ENCODE measurements around the gene MTOR.
"Not testable (repeated sequence)": the region's sequence is repeated elsewhere in the genome, so short reads cannot be mapped to it uniquely, and the experiment has no call there.

MTOR gene

DNA sequence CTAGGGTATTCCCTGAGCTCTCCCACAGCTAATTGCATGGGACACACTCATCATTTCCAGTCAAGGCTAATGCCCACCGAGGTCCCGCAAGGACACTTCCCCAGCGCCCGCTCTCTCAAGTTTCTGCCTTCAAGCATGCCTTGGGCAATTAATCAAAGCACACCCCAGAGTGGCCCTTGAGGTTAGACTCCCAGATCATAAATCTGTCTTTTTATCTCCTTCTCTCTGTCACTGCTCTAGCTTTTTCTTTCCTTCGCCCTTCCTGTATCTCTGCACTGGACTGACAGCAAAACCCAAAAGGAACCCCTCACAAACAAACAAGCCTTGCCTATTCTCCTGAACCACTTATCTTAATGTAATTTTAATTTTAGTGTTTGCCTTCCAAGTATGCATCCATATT is 154.8 kb downstream of the MTOR start:
- DNase-seq (ENCODE audit: low read depth) = no peak

DNA sequence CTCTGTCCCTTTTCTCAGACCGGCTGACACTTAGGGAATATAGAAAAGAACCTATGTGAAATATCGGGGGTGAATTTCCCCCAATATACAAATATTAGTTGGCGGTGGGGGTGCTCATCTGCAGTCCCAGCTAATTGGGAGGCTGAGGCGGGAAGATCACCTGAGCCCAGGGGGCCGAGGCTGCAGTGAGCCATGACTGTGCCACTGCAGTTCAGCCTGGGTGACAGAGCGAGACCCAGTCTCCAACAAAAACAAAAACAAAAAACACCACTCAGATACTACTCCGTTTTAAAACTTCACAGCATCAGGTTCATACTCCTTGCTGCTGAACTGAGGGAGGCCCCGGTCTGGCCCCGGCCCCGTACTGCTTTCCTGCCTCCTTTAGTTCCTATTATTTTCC is 156.8 kb downstream of the MTOR start:
- DNase-seq (ENCODE audit: low read depth) = no peak

DNA sequence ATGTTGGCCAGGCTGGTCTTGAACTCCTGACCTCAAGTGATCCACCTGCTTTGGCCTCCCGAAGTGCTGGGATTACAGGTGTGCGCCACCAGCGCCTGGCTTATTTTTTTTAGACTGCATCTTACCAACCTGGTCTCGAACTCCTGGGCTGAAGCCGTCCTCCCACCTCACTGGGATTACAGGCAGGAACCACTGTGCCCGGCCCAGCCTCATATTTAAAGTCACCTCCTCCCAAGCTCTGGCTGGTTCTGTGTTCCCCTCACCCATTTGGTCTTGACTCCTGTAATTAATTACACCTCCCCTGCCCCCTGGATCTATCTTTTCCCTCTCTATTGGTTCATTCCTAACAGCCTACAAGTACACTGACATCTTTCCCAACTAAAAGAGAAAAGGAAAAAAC is 161.0 kb downstream of the MTOR start:
- DNase-seq (ENCODE audit: low read depth) = no peak

DNA sequence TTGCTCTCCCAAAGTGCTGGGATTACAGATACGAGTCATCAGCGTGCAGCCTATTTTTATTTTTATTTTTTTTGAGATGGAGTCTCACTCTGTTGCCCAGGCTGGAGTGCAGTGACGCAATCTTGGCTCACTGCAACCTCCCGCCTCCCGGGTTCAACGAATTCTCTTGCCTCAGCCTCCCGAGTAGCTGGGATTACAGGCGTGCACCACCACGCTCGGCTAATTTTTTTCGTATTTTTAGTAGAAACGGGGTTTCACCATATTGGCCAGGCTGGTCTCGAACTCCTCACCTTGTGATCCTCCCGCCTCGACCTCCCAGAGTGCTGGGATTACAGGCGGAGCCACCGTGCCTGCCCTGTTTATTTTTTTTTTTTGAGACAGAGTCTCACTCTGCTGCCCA is 161.5 kb downstream of the MTOR start:
- DNase-seq (ENCODE audit: low read depth) = not testable (repeated sequence)

DNA sequence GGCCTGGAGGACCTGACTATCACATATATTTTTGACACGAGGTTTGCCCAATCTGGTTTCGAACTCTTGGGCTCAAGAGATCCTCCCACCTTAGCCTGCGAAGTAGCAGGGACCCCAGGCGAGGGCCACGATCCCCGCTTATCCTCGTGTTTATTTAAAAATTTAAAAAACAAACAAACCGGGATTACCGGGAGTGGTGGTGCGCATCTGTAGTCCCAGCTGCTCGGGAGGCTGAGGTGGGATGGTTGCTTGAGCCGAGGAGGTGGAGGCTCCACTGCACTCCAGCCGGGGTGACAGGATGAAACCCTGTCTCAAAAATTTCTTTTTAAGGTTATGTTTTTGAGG is 162.2 kb downstream of the MTOR start:
- DNase-seq (ENCODE audit: low read depth) = no peak

DNA sequence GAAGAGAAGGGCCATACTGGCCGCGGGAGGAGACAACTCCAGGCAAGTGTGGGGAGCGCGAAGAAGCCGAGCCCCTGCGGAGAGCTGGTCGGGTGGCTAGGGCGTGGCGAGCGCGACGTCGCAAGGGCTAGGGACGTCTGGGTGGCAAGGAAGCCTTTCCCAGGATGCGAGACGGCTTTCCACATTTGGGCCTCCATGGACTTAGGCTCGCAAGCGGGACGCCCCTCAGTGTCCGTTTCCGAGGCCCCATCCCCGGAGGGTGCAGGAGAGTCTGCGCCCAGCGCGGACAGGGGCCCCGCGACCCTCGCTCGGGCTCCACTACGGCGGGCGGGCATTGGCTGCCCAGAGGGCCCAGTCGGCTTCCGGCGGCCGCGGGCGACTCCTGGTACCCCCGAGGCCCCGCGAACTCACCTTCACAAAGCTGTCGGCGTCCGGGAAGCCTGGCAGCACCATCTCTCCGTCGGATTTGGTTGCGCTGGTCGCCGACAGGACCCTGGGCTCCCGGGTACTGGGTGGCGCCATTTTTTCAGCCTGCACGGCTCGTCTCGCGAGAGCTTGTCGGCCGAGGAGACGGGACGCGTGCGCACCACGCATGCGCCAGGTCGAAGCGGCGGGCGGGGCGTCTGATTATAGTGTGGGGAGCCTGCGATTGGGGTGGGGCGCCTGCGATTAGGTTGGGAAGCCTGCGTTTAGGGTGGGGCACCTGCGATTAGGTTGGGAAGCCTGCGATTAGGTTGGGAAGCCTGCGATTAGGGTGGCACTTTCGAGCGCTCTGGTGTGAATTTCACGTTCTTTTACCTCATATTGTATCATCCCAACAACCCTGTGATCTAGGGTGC is 162.8 kb downstream of the MTOR start, which contains the start of gene EXOSC10:
Gene EXOSC10, minus strand, starts transcription at position 560 of the 839 bp plus-strand sequence. Its CDS starts 38 bp downstream, at position 522.
- peak; percentile 93 for DNase-seq (ENCODE audit: low read depth)

DNA sequence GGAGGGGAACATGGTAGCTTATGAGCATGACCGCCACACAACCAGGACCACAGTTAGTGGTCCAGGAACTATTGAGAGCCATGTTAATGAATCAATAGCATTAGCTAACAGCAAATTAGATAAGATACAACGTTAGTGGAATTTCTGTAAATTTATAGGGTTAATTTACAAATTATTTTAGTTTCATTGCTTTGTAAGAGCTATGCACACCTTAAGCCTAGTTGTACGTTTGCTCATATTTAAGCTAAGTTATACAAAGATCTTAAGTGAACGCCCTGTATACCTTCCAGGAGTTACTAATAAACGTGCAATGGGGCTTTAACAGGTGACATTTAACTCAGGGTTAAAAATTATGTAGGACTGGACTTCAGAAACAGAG is 163.4 kb downstream of the MTOR start:
- no peak for DNase-seq (ENCODE audit: low read depth)

DNA sequence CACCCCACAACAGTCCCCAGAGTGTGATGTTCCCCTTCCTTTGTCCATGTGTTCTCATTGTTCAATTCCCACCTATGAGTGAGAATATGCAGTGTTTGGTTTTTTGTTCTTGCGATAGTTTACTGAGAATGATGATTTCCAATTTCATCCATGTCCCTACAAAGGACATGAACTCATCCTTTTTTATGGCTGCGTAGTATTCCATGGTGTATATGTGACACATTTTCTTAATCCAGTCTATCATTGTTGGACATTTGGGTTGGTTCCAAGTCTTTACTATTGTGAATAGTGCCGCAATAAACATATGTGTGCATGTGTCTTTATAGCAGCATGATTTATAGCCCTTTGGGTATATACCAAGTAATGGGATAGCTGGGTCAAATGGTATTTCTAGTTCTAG is 178.6 kb downstream of the MTOR start:
- not testable (repeated sequence) for DNase-seq (ENCODE audit: low read depth)

DNA sequence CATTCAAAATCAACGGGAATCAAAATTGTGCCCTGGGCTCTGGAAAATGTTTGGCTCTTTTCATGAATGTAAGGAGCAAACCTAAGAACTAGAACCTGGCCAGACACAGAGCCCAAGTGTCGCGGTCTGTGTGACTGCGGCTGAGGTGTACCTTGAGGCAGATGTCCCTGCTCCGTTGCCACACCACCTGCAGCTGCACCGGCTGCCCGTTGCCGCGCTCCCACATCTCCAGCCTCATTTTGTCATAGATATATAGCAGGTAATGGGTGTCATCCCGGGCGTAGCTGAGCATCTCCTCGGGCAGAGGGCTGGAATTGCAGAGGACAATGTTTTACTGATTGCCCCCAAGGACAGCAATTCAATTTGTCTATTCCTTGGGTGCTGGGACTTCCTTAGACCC is 181.4 kb downstream of the MTOR start:
- DNase-seq (ENCODE audit: low read depth) = no peak

DNA sequence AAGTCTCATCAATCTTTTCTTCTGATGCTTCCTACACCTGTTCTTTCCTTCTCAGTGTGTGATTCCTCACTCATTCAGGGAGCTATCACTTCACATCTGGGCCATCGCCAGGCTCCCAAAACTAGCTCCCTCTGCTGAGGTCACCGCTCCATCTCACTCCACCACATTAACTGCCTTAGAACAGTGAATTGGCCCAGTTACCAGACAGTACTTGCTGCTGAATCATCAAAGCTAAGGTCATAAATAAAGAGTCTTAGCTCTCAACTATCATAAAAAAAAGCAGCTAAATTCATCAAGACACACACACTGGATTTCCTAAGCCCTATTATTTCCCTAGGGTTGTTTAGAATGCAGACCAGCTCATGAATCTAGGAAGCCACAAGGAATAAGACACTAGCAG is 183.7 kb downstream of the MTOR start:
- no peak for DNase-seq (ENCODE audit: low read depth)

DNA sequence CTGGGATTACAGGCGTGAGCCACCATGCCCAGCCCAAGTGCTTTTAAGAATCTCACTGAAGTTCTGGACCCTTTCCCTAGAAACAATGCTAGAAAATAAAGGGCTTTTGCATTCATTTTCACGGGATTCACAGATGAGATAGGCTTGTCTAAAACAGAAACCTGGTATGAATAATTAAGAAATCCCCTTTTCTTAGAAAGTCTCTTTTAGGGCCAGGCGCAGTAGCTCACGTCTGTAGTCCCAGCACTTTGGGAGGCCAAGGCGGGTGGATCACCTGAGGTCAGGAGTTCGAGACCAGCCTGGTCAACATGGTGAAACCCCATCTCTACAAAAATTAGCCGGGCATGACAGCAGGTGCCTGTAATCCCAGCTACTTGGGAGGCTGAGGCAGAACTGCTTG is 189.0 kb downstream of the MTOR start:
- not testable (repeated sequence) for DNase-seq (ENCODE audit: low read depth)

DNA sequence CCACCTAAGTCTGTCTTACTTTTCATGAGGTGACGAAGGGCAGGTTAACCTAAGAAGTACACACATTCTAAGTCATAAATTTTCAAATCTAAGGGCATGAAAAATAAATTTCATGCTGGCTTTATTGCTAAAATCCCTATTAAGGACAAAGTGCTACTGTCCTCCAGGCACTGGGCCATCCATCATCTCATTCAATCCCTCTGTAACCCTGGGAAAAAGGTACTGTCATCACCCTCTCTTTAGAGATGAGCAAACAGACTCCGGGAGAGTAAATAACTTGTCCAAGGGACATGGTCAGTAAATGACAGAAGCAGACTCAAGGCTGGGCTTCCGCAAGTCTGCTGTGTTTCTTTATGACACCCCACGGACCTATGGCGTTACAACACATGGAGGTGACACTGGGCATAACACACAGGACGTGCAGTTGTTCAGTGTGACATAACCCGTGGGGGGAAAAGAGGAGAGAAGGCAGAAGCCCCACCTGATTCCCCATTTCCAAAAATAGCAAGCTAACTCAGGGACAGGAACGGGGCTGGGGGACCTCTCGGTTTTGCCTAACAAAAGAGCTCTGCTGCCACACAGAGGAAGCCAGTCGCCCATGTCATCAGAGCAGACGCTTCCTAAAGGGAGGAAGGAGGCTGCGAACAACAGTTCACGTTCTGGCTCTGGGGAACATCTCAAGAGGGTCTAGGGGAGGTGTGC is 190.0 kb downstream of the MTOR start:
- DNase-seq (ENCODE audit: low read depth) = no peak

DNA sequence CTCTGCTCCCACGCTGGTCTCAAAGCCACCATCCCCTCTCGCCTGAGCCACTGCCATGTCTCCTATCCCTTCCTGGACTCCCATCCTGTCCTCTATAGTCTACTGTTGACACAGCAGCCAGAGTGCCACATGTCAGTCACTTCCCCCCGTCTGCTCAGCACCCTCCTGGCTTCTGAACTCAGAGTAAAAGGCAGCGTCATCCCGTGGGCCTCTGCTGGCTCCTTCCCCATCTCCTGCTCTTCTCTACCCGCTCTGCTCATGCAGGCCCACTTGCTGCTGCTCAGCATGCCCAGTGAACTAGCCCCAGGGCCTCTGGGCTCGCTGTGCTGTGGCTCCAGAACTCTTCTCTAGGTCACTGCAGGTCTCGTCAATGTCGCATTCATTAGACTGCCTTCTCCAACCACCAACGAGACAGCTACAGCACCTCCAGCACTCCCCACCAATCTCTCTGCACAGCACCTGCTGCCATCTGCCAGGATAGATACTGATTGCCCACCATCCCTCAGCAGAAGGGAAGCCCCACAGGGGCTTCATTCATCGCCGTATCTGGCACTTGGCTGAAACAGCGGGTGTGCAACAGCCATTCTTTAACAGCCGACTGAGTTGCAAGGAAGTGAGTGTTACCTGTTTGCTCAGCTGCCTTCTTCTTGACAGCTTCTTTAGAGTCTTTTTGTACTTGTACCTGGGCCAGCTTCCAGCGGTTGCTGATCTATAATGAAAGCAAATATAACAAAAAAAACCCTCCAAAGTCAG is 190.7 kb downstream of the MTOR start:
- no peak for DNase-seq (ENCODE audit: low read depth)

DNA sequence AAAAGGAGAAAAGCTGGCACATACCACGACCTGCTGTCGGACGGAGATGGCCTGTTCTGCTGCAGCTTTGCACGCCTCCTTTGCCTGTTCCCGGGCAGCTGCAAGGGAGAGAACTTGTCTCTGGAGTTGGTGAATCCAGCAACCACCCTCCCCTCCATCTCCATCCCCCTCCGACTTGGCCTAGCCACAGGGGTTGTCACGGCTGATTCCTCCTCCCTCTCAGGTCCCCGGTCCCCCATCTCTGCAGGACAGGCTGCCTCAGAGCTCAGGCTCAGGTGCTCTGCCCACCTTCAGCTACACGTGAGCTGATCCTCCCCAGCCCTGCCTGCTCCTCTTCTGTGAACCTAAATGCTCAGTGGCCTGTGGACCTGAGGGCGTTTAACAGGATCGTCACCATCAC is 191.5 kb downstream of the MTOR start:
- DNase-seq (ENCODE audit: low read depth) = no peak

DNA sequence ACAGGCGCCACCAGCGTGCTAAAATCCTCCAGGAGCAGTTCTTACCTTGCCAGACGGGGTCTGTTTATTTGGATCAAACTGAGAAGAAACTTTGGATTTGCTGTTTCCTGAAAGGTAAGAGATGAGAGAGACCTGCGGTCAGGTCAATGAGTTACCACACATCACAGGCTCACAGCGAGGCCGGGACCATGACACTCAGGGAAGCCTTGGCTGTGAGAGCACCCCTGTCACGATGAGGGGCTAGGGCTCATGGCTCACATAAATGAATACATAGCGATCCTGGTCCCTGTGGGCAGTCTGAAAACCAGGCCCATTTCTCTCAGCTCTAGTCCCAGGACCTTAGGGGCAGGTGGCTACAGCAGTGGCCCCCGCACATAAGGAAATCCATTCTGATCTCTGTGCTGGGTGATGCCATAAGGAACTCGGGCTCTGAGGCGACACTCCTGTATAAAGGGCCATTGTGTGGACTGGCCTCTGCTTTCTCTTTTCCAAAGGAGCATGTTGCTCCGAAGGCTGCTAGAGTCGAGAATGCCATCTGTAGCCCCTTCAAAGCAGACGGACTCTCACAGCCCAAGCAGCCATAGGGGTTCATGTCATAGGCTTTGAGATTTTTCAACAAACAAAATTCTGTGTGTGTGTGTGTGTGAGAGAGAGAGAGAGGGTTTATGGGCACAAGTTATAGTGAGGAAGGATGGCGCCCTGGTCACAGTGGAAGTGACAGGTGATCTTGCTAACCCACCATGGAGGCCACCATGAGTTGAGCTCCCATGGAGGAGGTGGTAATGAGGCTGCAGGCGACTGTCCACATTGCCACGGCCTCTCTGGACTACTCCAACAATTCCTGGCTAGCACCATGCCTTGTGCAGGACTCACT is 193.5 kb downstream of the MTOR start:
- DNase-seq (ENCODE audit: low read depth) = no peak

DNA sequence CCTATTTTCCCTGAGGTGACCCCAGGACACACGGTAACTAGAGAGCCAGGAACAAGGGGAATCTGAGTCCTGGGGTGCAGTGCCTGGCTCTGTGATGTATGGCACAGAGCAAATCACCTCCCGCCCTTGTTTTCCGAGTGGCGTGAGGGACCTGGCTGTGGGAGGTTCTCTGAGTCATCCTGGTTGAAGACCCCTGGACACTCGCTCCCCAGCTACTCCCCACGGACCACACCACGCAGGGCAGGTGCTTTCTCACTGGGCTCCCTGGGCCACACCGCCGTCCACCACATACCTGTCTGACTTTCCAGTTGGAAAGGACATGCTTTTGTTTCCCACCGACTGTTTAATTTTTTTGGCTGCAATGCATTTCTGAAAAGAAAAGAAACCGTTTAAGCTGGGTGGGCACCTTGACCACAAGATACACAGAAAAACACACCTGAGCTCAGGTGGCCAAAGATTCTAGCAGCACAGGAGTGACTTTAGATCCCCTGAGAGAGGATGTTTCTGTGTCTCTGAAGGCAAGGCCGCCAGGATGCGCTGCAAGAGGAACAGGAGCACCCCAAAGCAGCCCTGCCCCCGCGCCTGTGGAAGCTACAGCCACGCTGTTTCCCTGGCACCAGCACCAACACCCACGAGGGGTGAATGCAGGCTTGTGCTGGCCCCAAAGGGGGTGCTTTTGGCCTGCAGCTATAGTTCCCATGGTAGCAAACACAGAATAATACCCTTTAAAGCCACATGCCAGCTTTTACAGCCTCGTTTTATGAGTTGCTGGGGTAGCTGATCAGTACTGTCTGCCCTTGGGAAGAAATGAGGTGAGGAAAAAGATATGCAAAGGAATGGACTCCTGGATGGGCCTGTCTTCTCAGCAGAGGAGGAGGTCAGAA is 194.4 kb downstream of the MTOR start:
- DNase-seq (ENCODE audit: low read depth) = no peak

DNA sequence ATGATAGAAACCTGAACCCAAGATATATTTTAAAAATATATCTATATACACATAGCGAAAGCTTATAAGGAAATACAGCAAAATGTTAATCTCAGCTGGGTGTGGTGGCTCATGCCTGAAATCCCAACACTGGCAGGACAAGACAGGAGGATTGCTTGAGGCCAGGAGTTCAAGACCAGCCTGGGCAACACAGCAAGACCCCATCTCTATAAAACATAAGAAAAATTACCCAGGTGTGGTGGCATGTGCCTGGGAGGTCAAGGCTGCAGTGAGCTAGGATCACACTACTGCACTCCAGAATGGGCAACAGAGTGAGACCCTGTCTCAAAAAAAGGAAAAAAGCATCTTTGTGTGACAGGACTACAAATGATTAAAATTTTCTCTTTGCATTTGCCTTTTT is 196.6 kb downstream of the MTOR start:
- DNase-seq (ENCODE audit: low read depth) = no peak

DNA sequence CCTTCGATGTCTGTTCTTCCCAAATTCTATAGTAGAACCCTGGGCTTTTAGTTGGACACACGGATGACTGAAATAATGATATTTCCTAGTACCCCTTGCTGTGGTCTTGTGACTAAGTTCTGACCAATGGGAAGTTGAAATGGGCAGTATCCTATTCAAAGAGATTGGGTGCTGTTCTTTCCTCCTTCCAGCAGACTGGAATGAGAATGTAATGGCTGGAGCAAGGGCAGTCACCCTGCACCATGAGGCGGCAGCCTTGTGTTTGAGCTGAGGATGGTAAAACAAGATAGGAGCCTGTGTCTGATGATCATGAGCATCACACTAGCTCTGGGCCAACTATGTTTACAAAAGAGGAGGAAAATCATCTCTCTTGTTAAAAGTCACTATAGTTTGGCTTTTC is 197.4 kb downstream of the MTOR start:
- no peak for DNase-seq (ENCODE audit: low read depth)

DNA sequence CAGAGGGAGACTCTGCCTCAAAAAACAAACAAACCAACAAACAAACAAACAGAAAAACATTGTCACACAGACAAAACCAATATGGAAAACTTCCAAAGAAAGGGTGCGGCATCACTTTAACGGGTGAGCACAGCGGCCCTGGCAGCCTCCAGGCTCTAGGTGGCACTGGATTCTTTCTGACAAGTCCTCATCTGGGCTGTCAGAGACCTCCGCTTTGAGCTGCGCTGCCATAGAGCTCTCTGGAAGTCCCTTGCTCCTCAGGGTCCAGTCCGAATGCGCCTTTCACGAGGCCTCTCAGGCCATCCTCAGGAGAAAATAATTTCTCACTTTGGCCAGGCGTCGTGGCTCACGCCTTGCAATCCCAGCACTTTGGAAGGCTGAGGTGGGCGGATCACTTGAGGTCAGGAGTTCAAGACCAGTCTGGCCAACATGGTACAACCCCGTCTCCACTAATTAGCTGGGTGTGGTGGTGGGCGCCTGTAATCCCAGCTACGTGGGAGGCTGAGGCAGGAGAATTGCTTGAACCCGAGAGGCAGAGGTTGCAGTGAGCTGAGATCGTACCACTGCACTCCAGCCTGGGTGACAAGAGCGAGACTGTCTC is 198.3 kb downstream of the MTOR start:
- DNase-seq (ENCODE audit: low read depth) = not testable (repeated sequence)

DNA sequence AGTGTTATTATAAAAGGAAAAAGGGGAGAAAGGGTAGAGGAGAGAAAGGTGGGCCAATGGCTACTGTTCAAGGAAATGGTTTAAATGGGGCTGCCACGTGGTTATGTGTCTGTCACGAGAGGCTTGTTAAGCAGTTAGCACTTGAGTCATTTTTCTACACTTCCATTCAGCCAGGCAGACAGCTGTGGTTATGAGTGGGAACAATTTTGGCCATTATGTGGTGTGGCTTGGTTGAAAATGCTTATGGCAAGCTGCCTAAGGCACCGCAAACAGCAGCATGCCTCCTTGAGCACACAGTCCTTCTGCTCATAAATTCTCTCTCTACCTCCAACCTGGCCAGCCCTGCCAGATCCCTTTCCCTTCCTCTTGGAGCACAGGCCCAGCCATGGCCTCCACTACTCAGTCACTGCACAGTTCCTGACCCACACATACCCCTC is 199.4 kb downstream of the MTOR start:
- DNase-seq (ENCODE audit: low read depth) = no peak
